HEK293 (cell line): Measurements from ENCODE around the gene VEGFA.

ENCODE experiments used
- SCRT1 ChIP-seq: fragments of 450-650 bp; formaldehyde crosslinking; IDR thresholded peaks from 2 replicates; pipeline ENCODE4 v1.5.1; 2016; ENCODE audit warnings: missing biosample characterization, missing genetic modification characterization, borderline replicate concordance
- SP2 ChIP-seq: fragments of 450-650 bp; formaldehyde crosslinking; IDR thresholded peaks from 2 replicates; pipeline ENCODE4 v1.5.1; 2016; ENCODE audit warnings: missing biosample characterization, missing genetic modification characterization
- ZBTB1 ChIP-seq: fragments of 450-650 bp; formaldehyde crosslinking; IDR thresholded peaks from 2 replicates; pipeline ENCODE4 v1.5.1; 2016; ENCODE audit warnings: missing biosample characterization, missing genetic modification characterization
- ZBTB17 ChIP-seq: fragments of 450-650 bp; formaldehyde crosslinking; IDR thresholded peaks from 2 replicates; pipeline ENCODE4 v1.5.1; 2016; ENCODE audit warnings: missing biosample characterization, missing genetic modification characterization
- ZBTB7A ChIP-seq: fragments of 450-650 bp; formaldehyde crosslinking; IDR thresholded peaks from 2 replicates; pipeline ENCODE4 v1.5.1; 2016; ENCODE audit warnings: low read depth, missing biosample characterization, missing genetic modification characterization
- ZEB2 ChIP-seq: fragments of 450-650 bp; formaldehyde crosslinking; IDR thresholded peaks from 2 replicates; pipeline ENCODE4 v1.5.1; 2016; ENCODE audit warnings: missing biosample characterization, missing genetic modification characterization
- ZNF223 ChIP-seq: fragments of 450-650 bp; formaldehyde crosslinking; IDR thresholded peaks from 2 replicates; pipeline ENCODE4 v1.5.1; 2016; ENCODE audit warnings: missing biosample characterization, missing genetic modification characterization
- ZNF248 ChIP-seq: fragments of 450-650 bp; formaldehyde crosslinking; IDR thresholded peaks from 2 replicates; pipeline ENCODE4 v1.5.1; 2017; ENCODE audit warnings: missing biosample characterization, missing genetic modification characterization
- ZNF416 ChIP-seq: fragments of 450-650 bp; formaldehyde crosslinking; IDR thresholded peaks from 2 replicates; pipeline ENCODE4 v1.5.1; 2016; ENCODE audit warnings: missing biosample characterization, missing genetic modification characterization
- ZNF433 ChIP-seq: fragments of 450-650 bp; formaldehyde crosslinking; IDR thresholded peaks from 2 replicates; pipeline ENCODE4 v1.5.1; 2016; ENCODE audit warnings: missing biosample characterization, missing genetic modification characterization, low read depth
- ZNF514 ChIP-seq: fragments of 450-650 bp; formaldehyde crosslinking; IDR thresholded peaks from 2 replicates; pipeline ENCODE4 v1.5.1; 2016; ENCODE audit warnings: missing biosample characterization, missing genetic modification characterization
- ZNF549 ChIP-seq: fragments of 450-650 bp; IDR thresholded peaks from 2 replicates; pipeline ENCODE4 v1.5.1; 2018; ENCODE audit warnings: missing biosample characterization, missing genetic modification characterization, mild to moderate bottlenecking, inconsistent platforms, moderate library complexity
- ZNF654 ChIP-seq: fragments of 450-650 bp; formaldehyde crosslinking; IDR thresholded peaks from 2 replicates; pipeline ENCODE4 v1.5.1; 2016; ENCODE audit warnings: low read depth, missing biosample characterization, missing genetic modification characterization
- ZNF768 ChIP-seq: fragments of 450-650 bp; formaldehyde crosslinking; IDR thresholded peaks from 2 replicates; pipeline ENCODE4 v1.5.1; 2018; ENCODE audit warnings: missing biosample characterization, mild to moderate bottlenecking, missing genetic modification characterization
- ZSCAN23 ChIP-seq: fragments of 450-650 bp; formaldehyde crosslinking; IDR thresholded peaks from 2 replicates; pipeline ENCODE4 v1.5.1; 2016; ENCODE audit warnings: missing biosample characterization, missing genetic modification characterization
- TF ChIP-seq, protein P1 (sequence below): fragments of 450-650 bp; formaldehyde crosslinking; IDR thresholded peaks from 2 replicates; pipeline ENCODE4 v1.5.1; 2017; ENCODE audit warnings: missing biosample characterization, missing genetic modification characterization
- TF ChIP-seq, protein P2 (sequence below): fragments of 450-650 bp; formaldehyde crosslinking; IDR thresholded peaks from 2 replicates; pipeline ENCODE4 v1.5.1; 2016; ENCODE audit warnings: missing biosample characterization, missing genetic modification characterization
- TF ChIP-seq, protein P3 (sequence below): fragments of 450-650 bp; formaldehyde crosslinking; conservative IDR thresholded peaks from 2 replicates; pipeline ENCODE4 v1.5.1; 2016; ENCODE audit warnings: low read depth, missing biosample characterization, missing genetic modification characterization
- TF ChIP-seq, protein P4 (sequence below): fragments of 450-650 bp; formaldehyde crosslinking; optimal IDR thresholded peaks from 2 replicates; pipeline ENCODE3; 2016; ENCODE audit warnings: missing biosample characterization, mild to moderate bottlenecking, missing genetic modification characterization
- TF ChIP-seq, protein P5 (sequence below): fragments of 450-650 bp; formaldehyde crosslinking; IDR thresholded peaks from 2 replicates; pipeline ENCODE4 v1.5.1; 2016; ENCODE audit warnings: missing biosample characterization, missing genetic modification characterization
- TF ChIP-seq, protein P6 (sequence below): fragments of 450-650 bp; formaldehyde crosslinking; IDR thresholded peaks from 2 replicates; pipeline ENCODE4 v1.5.1; 2017; ENCODE audit warnings: missing biosample characterization, missing genetic modification characterization
- TF ChIP-seq, protein P7 (sequence below): fragments of 450-650 bp; formaldehyde crosslinking; IDR thresholded peaks from 2 replicates; pipeline ENCODE4 v1.5.1; 2017; ENCODE audit warnings: missing biosample characterization, mild to moderate bottlenecking, missing genetic modification characterization, moderate library complexity
- TF ChIP-seq, protein P8 (sequence below): fragments of 450-650 bp; formaldehyde crosslinking; IDR thresholded peaks from 2 replicates; pipeline ENCODE4; 2016; ENCODE audit warnings: missing biosample characterization, missing genetic modification characterization

VEGFA gene

DNA sequence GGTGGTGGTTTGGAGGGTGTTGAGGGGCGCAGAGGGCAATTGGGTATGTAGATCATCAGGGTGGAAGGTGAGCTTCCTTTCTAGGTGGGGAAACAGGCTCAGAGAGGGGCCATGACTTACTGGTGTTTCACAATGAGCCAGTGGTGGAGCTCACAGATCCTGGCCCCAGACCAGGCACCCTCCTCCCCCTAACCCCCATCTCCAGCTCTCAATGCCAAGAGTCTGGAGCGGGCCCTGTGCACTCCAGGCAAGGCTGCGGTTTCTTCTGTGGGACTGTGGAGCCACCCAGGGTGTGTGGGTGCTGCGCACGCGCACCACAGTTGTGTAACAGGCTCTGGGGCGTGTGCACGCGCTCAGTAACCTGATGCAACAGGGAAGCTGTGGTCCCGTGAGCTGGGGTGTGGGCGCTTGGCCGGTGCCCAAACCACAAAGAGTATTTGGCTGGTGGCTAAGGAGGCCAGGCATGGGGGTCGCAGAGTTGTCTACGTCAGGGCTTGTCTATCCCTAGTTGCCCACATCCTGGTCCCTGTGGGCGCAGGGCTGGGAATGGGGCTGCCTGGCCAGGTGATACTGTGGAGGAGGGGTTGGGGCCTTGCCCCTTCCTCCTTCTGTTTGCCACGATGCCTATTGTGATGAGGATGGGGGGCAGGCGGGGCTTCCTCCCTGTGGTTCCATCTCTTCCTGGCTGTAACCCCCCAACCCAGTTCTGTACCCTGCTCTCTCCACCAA lies 44.9 kb upstream of the VEGFA start (continued):
- peak; percentile 65; the same call in 1 of the 2 replicates for TF ChIP-seq ZSCAN23 (tag by site-specific recombination)
- no peak for TF ChIP-seq ZBTB1 (tag by site-specific recombination)
- TF ChIP-seq ZNF768 (tag by site-specific recombination) = no peak
- no peak for TF ChIP-seq ZNF654 (tag by site-specific recombination)
- peak; percentile 46 for TF ChIP-seq SP2 (tag by site-specific recombination)
- TF ChIP-seq, protein P1, sequence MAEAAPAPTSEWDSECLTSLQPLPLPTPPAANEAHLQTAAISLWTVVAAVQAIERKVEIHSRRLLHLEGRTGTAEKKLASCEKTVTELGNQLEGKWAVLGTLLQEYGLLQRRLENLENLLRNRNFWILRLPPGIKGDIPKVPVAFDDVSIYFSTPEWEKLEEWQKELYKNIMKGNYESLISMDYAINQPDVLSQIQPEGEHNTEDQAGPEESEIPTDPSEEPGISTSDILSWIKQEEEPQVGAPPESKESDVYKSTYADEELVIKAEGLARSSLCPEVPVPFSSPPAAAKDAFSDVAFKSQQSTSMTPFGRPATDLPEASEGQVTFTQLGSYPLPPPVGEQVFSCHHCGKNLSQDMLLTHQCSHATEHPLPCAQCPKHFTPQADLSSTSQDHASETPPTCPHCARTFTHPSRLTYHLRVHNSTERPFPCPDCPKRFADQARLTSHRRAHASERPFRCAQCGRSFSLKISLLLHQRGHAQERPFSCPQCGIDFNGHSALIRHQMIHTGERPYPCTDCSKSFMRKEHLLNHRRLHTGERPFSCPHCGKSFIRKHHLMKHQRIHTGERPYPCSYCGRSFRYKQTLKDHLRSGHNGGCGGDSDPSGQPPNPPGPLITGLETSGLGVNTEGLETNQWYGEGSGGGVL (tag by site-specific recombination) = peak; percentile 72
- TF ChIP-seq, protein P2, sequence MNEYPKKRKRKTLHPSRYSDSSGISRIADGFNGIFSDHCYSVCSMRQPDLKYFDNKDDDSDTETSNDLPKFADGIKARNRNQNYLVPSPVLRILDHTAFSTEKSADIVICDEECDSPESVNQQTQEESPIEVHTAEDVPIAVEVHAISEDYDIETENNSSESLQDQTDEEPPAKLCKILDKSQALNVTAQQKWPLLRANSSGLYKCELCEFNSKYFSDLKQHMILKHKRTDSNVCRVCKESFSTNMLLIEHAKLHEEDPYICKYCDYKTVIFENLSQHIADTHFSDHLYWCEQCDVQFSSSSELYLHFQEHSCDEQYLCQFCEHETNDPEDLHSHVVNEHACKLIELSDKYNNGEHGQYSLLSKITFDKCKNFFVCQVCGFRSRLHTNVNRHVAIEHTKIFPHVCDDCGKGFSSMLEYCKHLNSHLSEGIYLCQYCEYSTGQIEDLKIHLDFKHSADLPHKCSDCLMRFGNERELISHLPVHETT (tag by site-specific recombination) = no peak
- peak; percentile 94 for TF ChIP-seq ZEB2 (tag by site-specific recombination)
- TF ChIP-seq SCRT1 (tag by site-specific recombination) = no peak
- no peak for TF ChIP-seq ZNF433 (tag by site-specific recombination)
- TF ChIP-seq, protein P3, sequence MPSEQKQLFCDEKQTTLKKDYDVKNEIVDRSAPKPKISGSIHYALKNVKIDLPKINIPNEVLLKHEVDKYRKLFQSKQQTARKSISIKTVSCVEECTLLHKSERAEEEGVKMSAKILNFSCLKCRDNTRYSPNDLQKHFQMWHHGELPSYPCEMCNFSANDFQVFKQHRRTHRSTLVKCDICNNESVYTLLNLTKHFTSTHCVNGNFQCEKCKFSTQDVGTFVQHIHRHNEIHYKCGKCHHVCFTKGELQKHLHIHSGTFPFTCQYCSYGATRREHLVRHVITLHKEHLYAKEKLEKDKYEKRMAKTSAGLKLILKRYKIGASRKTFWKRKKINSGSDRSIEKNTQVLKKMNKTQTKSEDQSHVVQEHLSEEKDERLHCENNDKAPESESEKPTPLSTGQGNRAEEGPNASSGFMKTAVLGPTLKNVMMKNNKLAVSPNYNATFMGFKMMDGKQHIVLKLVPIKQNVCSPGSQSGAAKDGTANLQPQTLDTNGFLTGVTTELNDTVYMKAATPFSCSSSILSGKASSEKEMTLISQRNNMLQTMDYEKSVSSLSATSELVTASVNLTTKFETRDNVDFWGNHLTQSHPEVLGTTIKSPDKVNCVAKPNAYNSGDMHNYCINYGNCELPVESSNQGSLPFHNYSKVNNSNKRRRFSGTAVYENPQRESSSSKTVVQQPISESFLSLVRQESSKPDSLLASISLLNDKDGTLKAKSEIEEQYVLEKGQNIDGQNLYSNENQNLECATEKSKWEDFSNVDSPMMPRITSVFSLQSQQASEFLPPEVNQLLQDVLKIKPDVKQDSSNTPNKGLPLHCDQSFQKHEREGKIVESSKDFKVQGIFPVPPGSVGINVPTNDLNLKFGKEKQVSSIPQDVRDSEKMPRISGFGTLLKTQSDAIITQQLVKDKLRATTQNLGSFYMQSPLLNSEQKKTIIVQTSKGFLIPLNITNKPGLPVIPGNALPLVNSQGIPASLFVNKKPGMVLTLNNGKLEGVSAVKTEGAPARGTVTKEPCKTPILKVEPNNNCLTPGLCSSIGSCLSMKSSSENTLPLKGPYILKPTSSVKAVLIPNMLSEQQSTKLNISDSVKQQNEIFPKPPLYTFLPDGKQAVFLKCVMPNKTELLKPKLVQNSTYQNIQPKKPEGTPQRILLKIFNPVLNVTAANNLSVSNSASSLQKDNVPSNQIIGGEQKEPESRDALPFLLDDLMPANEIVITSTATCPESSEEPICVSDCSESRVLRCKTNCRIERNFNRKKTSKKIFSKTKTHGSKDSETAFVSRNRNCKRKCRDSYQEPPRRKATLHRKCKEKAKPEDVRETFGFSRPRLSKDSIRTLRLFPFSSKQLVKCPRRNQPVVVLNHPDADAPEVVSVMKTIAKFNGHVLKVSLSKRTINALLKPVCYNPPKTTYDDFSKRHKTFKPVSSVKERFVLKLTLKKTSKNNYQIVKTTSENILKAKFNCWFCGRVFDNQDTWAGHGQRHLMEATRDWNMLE (tag by site-specific recombination) = 0 out of 2 replicates have a peak, but pooled peaks have one; percentile 44
- TF ChIP-seq, protein P4, sequence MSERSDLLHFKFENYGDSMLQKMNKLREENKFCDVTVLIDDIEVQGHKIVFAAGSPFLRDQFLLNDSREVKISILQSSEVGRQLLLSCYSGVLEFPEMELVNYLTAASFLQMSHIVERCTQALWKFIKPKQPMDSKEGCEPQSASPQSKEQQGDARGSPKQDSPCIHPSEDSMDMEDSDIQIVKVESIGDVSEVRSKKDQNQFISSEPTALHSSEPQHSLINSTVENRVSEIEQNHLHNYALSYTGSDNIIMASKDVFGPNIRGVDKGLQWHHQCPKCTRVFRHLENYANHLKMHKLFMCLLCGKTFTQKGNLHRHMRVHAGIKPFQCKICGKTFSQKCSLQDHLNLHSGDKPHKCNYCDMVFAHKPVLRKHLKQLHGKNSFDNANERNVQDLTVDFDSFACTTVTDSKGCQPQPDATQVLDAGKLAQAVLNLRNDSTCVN (tag by site-specific recombination) = peak; percentile 71
- no peak for TF ChIP-seq ZNF248
- no peak for TF ChIP-seq ZNF223 (tag by site-specific recombination)
- no peak for TF ChIP-seq ZNF514 (tag by site-specific recombination)
- TF ChIP-seq, protein P5, sequence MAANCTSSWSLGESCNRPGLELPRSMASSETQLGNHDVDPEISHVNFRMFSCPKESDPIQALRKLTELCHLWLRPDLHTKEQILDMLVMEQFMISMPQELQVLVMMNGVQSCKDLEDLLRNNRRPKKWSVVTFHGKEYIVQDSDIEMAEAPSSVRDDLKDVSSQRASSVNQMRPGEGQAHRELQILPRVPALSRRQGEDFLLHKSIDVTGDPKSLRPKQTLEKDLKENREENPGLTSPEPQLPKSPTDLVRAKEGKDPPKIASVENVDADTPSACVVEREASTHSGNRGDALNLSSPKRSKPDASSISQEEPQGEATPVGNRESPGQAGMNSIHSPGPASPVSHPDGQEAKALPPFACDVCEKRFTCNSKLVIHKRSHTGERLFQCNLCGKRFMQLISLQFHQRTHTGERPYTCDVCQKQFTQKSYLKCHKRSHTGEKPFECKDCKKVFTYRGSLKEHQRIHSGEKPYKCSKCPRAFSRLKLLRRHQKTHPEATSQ (tag by site-specific recombination) = no peak
- no peak for TF ChIP-seq ZNF549 (tag by site-specific recombination)
- TF ChIP-seq, protein P6, sequence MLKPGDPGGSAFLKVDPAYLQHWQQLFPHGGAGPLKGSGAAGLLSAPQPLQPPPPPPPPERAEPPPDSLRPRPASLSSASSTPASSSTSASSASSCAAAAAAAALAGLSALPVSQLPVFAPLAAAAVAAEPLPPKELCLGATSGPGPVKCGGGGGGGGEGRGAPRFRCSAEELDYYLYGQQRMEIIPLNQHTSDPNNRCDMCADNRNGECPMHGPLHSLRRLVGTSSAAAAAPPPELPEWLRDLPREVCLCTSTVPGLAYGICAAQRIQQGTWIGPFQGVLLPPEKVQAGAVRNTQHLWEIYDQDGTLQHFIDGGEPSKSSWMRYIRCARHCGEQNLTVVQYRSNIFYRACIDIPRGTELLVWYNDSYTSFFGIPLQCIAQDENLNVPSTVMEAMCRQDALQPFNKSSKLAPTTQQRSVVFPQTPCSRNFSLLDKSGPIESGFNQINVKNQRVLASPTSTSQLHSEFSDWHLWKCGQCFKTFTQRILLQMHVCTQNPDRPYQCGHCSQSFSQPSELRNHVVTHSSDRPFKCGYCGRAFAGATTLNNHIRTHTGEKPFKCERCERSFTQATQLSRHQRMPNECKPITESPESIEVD = peak; percentile 85
- TF ChIP-seq ZBTB7A = no peak
- TF ChIP-seq, protein P7, sequence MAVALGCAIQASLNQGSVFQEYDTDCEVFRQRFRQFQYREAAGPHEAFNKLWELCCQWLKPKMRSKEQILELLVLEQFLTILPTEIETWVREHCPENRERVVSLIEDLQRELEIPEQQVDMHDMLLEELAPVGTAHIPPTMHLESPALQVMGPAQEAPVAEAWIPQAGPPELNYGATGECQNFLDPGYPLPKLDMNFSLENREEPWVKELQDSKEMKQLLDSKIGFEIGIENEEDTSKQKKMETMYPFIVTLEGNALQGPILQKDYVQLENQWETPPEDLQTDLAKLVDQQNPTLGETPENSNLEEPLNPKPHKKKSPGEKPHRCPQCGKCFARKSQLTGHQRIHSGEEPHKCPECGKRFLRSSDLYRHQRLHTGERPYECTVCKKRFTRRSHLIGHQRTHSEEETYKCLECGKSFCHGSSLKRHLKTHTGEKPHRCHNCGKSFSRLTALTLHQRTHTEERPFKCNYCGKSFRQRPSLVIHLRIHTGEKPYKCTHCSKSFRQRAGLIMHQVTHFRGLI = peak; percentile 69; the same call in 1 of the 2 replicates
- peak; percentile 86 for TF ChIP-seq ZBTB17
- TF ChIP-seq, protein P8, sequence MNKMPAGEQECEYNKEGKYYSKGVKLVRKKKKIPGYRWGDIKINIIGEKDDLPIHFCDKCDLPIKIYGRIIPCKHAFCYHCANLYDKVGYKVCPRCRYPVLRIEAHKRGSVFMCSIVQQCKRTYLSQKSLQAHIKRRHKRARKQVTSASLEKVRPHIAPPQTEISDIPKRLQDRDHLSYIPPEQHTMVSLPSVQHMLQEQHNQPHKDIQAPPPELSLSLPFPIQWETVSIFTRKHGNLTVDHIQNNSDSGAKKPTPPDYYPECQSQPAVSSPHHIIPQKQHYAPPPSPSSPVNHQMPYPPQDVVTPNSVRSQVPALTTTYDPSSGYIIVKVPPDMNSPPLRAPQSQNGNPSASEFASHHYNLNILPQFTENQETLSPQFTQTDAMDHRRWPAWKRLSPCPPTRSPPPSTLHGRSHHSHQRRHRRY = 0 out of 2 replicates have a peak, but pooled peaks have one; percentile 11
- TF ChIP-seq ZNF416 (tag by site-specific recombination) = no peak
